Kidney glomerular epithelial cell (primary cell): ENCODE measurements around the gene PPP2R2C.

Experiments
- DNase-seq: peaks from one replicate; lab custom pipeline; 2025; lab: John Stamatoyannopoulos, UW

PPP2R2C gene

GRCh38 chr4:6448476-6449170 is 23.8 kb downstream of the PPP2R2C start:
- no peak for DNase-seq

DNA sequence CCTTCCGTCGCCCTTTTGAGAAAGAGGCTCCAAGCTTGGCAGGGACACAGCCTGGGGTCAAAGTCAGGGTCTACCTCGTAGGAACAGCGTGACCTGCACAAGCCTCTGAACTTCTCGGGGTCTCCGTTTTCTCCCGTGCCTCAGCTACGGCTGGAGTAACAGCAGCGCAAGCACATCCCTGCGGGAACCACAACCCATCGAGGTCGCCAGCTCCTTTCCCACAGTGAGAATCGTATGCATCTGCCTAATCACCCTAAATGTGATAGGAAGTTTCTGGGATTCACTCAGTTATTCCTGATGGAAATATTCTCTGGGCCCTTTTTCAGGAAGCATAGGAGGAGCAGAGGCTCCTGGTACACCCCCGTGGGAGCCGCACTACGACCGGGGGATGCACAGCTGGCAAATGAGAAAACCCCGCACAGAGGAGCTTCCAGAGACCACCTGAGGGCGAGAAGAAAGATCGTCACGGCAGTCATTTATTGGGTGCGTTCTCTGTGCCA is 24.7 kb downstream of the PPP2R2C start:
- no peak for DNase-seq

DNA sequence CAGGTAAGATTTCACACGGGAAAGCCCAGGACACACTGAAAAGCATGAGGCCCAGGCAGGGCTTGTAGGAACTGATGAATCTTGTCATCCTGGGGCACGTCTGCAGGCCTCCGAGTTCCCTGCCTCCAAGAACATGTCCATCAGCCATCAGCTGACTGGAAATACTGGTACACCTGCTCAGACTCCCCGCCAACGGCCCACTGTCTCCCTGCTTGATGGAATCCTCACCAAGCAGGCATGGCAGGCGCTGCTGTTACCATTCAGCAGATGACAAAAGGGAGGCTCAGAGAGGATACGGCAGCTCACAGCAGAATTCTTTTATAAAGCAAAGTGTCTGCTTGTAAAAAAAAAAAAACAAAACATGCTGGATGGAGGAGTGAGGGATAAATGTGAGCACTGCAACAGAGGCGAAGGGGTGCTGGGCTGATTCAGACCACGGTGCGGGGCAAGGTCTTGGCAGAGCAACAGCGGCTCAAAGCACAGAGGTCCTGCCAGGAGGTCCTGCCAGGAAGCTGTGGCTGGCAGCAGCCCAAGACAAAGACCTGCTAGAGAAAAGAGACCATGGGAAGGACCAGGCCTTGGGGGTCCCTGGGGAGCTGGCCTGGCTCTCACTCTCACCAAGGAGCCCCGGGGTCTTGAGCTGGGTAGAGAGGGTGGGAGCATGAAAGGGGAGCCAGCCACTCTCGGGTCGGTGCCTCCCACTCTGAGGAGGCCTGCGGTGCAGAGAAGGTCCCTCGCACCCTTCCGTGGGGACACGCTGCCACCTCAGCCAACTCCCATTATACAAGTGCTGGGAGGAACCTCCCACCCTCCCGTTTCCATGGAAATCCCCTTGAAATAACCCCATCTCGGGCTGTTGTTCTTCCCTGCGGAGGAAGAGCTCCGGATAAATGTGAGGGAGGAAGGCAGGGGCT is 25.6 kb downstream of the PPP2R2C start:
- no peak for DNase-seq

- DNase-seq = no peak
Observed at GRCh38 chr4:6446130-6446482, 26.3 kb downstream of the PPP2R2C start.

DNA sequence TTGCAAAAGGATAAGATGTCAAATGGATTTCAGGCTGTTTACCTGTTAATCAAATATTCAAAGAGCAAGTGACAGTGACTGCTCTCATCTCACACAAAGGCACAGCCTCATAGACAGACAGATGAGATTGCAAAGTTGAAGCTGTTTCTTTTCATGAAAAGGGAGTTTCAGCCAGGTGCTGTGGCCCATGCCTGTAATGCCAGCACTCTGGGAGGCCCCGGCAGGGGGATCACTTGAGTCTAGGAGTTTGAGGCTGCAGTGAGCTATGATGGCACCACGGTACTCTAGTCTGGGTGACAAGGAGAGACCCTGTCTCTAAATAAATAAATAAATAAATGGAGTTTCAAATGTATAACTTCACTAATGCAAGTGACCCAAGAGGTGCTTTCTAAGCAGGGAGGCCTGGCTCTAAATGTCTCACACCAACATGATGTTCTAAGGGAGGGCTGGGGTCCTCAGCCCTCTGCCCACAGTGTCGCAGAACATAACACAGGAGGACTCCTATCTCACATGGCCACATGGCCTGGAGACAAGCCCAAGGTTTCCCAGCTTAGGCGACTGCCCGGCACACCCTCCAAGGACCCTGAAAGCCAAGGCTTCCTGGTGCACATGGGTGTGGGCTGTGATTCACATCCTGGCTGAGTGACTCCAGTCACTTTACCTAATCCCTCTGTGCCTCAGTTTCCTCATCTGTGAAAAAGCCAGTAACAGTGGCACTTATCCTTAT is 26.8 kb downstream of the PPP2R2C start:
- no peak for DNase-seq

GRCh38 chr4:6444582-6444981 is 27.8 kb downstream of the PPP2R2C start:
- no peak for DNase-seq

DNA sequence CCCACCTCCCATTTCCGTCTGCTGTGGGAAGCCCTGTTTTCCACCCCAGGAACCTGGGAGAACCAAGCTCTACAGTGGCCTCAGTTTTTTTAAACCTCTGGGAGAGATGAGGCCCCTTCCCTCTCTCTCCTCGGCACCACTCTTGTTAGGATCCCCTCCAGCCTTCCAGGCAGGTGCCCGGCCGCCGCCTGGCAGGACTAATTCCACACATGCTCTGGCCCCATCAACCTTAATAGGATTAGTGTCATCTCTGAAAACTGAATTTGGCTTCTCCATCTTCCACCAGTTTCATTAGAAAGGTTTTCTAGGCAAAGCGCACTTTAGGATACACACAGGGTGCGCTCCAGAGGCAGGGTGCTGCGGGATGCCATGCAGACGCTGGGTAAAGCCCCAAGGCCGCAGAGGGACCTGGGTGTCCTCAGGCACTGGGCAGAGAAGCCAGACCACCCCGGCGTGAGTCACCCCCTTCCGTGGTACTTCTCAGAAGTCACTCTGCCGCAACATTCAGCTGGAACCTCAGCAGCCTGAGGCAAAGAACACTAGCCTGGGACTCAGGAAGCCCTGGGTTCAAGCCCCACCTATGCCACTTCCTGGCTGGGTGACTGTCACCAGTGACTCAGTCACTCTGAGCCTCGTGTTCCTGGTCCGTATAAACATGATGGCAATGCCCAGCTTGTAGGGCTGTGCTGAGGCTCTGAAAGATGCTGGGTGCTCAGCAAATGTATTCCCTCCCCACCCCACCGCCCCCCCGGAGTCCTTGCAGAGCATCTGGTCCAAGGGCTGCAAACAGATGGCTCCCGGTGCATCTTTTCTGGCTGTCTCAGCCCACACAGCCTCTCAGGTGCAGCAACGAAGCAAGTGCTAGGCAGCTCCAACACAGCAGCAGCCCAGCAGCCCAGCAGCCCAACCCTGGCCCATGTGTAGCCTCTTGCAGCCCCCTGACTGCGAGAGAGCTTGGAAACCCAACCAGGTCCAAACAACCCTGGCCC is 29.1 kb downstream of the PPP2R2C start:
- no peak for DNase-seq

DNA sequence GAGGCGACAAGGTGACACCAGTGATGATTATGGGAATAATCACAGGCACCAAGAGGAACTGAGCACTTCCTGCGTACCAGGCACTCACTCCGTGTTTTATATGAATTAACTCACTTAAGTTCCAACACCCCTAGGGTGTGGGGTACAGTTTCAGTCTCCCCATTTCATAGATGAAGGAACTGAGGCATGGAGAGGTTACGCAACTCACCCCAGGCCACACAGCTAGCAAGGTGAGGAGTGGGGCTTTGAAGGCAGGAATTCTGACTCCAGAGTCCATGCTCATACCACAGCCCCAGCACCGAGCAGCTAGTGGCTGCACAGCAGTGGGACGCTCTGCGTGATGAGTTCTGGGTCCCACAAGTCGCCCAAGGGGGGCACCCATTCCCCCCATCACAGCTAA is 29.9 kb downstream of the PPP2R2C start:
- no peak for DNase-seq

DNA sequence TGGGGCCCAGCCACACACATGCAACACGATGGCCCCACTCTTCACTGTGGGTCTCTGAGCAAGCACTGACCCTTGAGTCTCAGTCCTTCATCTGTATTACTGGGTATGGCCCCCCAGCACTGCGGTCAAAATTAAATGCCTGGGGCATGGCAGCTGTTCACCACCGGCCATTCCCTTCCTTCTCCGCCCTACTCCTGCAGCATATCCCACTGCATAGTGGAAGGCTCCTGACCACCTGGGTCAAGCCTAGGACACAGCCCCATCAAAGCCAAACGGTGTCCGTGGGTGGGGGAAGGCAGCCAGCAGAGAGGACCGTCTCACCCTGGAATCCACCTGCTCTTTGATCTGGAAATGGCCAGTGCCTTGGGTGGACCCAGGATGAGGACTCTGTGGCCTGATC is 30.7 kb downstream of the PPP2R2C start:
- DNase-seq = no peak

GRCh38 chr4:6441202-6441582 is 31.2 kb downstream of the PPP2R2C start:
- DNase-seq = no peak

- DNase-seq = no peak
Observed at GRCh38 chr4:6440506-6441201, 31.8 kb downstream of the PPP2R2C start.

GRCh38 chr4:6439120-6439762 is 33.2 kb downstream of the PPP2R2C start:
- DNase-seq = no peak

DNA sequence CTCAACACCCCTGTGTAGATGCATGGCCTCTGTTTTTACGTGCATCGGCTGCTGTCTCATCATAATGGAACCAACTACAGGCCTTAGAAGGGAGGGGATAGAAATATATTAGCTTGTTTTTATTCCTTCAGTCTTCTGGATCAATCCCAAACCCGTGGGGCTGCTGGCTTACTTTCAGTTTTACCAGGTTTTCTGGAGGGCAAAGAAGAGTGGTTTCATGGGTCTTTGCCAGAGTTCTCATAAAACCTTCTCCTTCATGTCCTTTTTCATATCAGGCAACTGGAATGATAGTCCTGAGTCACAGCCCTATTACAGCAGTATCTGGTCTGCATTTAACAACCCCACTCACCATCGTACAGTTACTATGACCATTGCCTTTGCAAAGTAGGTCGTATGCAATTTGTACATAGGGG is 34.6 kb downstream of the PPP2R2C start:
- DNase-seq = no peak

- no peak for DNase-seq
Observed at GRCh38 chr4:6435010-6435409, 37.4 kb downstream of the PPP2R2C start.

GRCh38 chr4:6430927-6431326 is 41.5 kb downstream of the PPP2R2C start:
- DNase-seq = no peak

- DNase-seq = no peak
Observed at GRCh38 chr4:6427439-6428090, 44.8 kb downstream of the PPP2R2C start.

GRCh38 chr4:6426571-6427438 is 45.6 kb downstream of the PPP2R2C start:
- DNase-seq = no peak

- no peak for DNase-seq
Observed at GRCh38 chr4:6425911-6426310, 46.5 kb downstream of the PPP2R2C start.

DNA sequence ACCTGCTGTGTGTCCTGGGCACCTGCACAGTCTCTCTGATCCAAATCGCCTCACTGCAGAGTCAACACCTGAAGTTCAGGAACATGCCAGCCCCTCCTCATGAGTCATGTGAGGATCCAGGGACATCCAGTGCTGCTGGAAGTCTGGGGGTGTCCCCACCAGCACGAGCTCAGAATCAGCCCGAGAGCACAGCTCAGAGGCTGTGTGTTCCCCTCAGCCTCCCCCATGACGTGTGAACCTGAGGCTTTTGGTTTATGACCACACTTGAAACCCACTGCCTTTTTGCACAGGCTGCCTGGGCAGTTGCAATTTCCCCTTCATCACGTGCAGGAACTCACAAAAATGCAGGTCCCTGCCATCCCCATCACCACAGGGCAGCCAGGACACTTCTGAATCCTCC is 47.1 kb downstream of the PPP2R2C start:
- DNase-seq = no peak
